ENCODE measurements around the gene TRHDE.

Gene TRHDE

GRCh38 chr12:72716221-72716620 is 444.1 kb downstream of the TRHDE start:
- no peaks in the 10 kb centered on the region for H3K36me3 ChIP-seq (ENCODE audit: control insufficient read depth in 2 of 2, insufficient read depth in 1 of 2, low read length in 2 of 2)
- ChIA-PET POLR2A (no interaction called here), CTCF (no interaction called here)
- H3K9me3 ChIP-seq (ENCODE audit: control insufficient read depth, insufficient read depth, low read depth, low read length) = no peaks in the 10 kb centered on the region
- no peak overlapping the region for H3K4me3 ChIP-seq (ENCODE audit: low read depth, low read length)
- H3K27ac ChIP-seq (ENCODE audit: extremely low read depth, low read depth, low read length) = no peak overlapping the region
- TF ChIP-seq ZBTB1 (tag by site-specific recombination; IDR thresholded peaks at IDR 0.05) (no peak), ZEB2 (tag by site-specific recombination; IDR thresholded peaks at IDR 0.05) (no peak), ZNF548 (tag by site-specific recombination; IDR thresholded peaks at IDR 0.05) (no peak), ZNF23 (tag by site-specific recombination; IDR thresholded peaks at IDR 0.05; ENCODE audit: borderline replicate concordance) (no peak), ZNF558 (tag by site-specific recombination; IDR thresholded peaks at IDR 0.05) (no peak), TRIM28 (IDR thresholded peaks at IDR 0.05; ENCODE audit: borderline replicate concordance, low read length) (no peak), ZFP41 (tag by site-specific recombination; IDR thresholded peaks at IDR 0.05; ENCODE audit: borderline replicate concordance) (no peak), ZSCAN30 (tag by site-specific recombination; IDR thresholded peaks at IDR 0.05) (no peak), GLIS2 (tag by site-specific recombination; IDR thresholded peaks at IDR 0.05) (no peak), ZNF837 (tag by site-specific recombination; IDR thresholded peaks at IDR 0.05) (no peak), ZNF132 (tag by site-specific recombination; IDR thresholded peaks at IDR 0.05; ENCODE audit: borderline replicate concordance) (no peak), ZNF596 (tag by site-specific recombination; IDR thresholded peaks at IDR 0.05) (no peak), ZNF311 (tag by site-specific recombination; IDR thresholded peaks at IDR 0.05; ENCODE audit: borderline replicate concordance) (no peak), ZNF623 (tag by site-specific recombination; IDR thresholded peaks at IDR 0.05) (no peak), GLI4 (tag by site-specific recombination; IDR thresholded peaks at IDR 0.05) (no peak), ZNF707 (tag by site-specific recombination; IDR thresholded peaks at IDR 0.05) (no peak), ZNF394 (tag by site-specific recombination; IDR thresholded peaks at IDR 0.05; ENCODE audit: borderline replicate concordance) (no peak), ZNF121 (tag by site-specific recombination; IDR thresholded peaks at IDR 0.05) (no peak)
- no peaks in the 10 kb centered on the region for H3K4me1 ChIP-seq (ENCODE audit: control insufficient read depth, insufficient read depth, low read length)

GRCh38 chr12:72717036-72717435 is 444.9 kb downstream of the TRHDE start:
- no peaks in the 10 kb centered on the region for H3K4me1 ChIP-seq (ENCODE audit: control insufficient read depth, insufficient read depth, low read length)
- H3K27ac ChIP-seq (ENCODE audit: extremely low read depth, low read depth, low read length) = no peak overlapping the region
- no peaks in the 10 kb centered on the region for H3K36me3 ChIP-seq (ENCODE audit: control insufficient read depth in 2 of 2, insufficient read depth in 1 of 2, low read length in 2 of 2)
- ChIA-PET POLR2A (no interaction called here), CTCF (no interaction called here)
- no peak overlapping the region for H3K4me3 ChIP-seq (ENCODE audit: low read depth, low read length)
- TF ChIP-seq YY2 (tag by site-specific recombination; IDR thresholded peaks at IDR 0.05) (no peak), ZNF585B (tag by site-specific recombination; IDR thresholded peaks at IDR 0.05) (no peak), HOXA7 (CRISPR knock-in tag; IDR thresholded peaks at IDR 0.05; ENCODE audit: borderline replicate concordance) (no peak), ZNF549 (tag by site-specific recombination; IDR thresholded peaks at IDR 0.05) (no peak), ZNF341 (tag by site-specific recombination; IDR thresholded peaks at IDR 0.05; ENCODE audit: low read depth) (no peak), ZNF645 (tag by site-specific recombination; IDR thresholded peaks at IDR 0.05) (no peak)
- no peaks in the 10 kb centered on the region for H3K9me3 ChIP-seq (ENCODE audit: control insufficient read depth, insufficient read depth, low read depth, low read length)
